Activated CD8-positive, alpha-beta memory T cell treated with anti-CD3 and anti-CD28 coated beads, Interleukin-2, amount 50 U/mL, for 48 hours (primary cell): ENCODE measurements around the gene PARP1.
"Not testable (repeated sequence)": the region's sequence is repeated elsewhere in the genome, so short reads cannot be mapped to it uniquely, and the experiment has no call there.

Experiments
- DNase-seq: peaks from one replicate; pipeline ENCODE4 v3.0.0-alpha.2; 2020

The PARP1 gene

GRCh38 chr1:226428791-226429461 is 21.0 kb upstream of the PARP1 start:
- DNase-seq = peak; percentile 57

GRCh38 chr1:226428348-226428747 is 20.5 kb upstream of the PARP1 start:
- DNase-seq = peak; percentile 44

DNA sequence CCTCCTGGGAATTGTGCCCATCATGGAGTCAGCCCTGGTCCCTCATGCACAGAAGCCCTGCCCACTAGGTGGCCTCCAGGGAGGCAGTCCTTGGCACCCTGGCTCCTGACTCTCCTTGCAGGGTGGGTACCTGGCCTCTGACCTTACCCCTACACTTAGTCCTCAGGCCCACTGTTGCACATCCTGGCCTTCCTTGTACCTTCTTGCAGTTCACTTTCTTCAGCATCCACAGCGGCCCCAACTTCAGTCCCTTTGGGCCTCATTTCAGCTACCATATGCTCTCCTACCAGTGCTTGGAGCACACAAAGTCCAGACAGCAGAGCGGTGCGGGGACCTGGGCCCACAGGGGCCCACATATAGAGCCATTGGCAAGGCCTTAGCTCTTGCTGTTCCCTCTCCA is 19.2 kb upstream of the PARP1 start:
- DNase-seq = peak; percentile 48

DNA sequence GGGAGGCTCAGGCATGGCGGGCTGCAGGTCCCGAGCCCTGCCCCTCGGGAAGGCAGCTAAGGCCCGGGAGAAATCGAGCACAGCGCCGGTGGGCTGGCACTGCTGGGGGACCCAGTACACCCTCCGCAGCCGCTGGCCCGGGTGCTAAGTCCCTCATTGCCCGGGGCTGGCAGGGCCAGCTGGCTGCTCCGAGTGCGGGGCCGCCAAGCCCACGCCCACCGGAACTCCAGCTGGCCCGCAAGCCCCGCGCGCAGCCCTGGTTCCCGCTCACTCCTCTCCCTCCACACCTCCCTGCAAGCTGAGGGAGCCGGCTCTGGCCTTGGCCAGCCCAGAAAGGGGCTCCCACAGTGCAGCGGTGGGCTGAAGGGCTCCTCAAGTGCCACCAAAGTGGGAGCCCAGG is 18.5 kb upstream of the PARP1 start:
- not testable (repeated sequence) for DNase-seq

DNA sequence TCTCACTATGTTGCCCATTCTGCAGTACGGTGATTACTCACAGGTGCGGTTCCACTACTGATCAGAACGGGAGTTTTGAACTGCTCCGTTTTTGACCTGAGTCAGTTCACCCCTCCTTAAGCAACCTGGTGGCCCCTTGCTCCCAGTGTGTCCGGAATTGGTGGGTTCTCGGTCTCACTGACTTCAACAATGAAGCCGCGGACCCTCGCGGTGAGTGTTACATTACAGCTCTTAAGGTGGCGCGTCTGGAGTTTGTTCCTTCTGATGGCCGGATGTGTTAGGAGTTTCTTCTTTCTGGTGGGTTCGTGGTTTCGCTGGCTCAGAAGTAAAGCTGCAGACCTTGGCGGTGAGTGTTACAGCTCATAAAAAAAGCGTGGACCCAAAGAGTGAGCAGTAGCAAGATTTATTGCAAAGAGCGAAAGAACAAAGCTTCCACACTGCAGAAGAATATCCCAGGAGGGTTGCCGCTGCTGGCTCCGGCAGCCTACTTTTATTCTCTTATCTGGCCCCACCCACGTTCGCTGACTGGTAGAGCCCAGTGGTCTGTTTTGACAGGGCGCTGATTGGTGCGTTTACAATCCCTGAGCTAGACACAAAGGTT is 17.6 kb upstream of the PARP1 start:
- peak; percentile 67 for DNase-seq

- DNase-seq = no peak
Measured at GRCh38 chr1:226425004-226425378, 17.1 kb upstream of the PARP1 start.

DNA sequence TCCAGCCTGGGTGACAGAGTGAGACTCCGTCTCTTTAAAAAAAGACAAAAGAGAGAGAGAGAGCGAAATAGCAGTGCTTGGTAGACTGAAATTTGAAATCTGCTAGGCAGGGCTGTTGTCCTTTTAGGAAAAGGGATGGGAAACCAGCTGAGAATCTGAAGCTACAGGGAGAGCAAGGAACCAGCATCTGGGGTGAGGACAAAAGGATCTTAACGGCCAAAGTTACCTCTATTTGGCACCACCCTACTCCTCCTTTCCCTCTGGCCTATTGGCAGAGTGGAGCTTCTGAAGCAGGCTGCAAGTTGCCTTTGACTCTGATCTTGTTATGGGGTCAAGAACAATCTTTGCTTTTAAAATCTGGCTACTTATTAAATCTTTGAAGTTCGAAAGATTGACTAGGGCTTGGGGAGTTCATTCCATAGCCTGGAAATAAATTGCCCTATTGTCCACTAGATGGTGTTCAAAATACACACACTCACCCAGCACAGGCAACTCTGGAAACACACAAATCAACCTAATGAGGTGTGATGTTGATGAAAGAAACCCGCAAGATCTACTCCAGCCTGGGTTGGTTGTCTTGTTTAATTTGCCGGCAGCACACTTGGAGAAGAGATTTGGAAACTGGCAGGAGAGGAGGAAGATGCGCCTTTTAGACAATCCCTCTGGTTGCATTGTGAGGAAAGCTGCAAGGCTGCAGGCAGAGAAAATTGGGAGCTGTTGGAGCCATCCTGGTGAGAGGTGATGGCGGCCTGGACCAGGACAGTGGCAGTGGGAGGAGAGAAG is 16.5 kb upstream of the PARP1 start:
- peak; percentile 50 for DNase-seq

DNA sequence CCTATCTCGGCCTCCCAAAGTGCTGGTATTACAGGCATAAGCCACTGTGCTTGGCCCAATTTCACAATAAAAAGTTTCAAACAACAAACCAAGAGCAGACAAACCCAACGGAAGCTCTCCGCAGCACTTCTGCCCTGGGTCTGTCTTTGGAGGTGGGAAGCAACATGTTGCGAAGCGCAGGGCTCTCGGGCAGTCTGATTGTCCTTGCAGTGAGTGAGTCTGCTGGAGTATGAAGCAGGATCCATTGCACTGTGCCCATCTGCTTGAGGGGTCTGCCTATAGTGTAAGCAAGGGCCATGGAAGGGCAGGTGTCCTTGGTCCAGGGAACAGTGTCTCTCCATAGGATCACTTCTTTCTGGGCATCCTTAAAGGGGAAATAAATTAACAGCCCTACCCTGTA is 14.6 kb upstream of the PARP1 start:
- peak; percentile 30 for DNase-seq

- no peak for DNase-seq
Measured at GRCh38 chr1:226420897-226421296, 13.0 kb upstream of the PARP1 start.

GRCh38 chr1:226420328-226420727 is 12.4 kb upstream of the PARP1 start:
- DNase-seq = no peak

DNA sequence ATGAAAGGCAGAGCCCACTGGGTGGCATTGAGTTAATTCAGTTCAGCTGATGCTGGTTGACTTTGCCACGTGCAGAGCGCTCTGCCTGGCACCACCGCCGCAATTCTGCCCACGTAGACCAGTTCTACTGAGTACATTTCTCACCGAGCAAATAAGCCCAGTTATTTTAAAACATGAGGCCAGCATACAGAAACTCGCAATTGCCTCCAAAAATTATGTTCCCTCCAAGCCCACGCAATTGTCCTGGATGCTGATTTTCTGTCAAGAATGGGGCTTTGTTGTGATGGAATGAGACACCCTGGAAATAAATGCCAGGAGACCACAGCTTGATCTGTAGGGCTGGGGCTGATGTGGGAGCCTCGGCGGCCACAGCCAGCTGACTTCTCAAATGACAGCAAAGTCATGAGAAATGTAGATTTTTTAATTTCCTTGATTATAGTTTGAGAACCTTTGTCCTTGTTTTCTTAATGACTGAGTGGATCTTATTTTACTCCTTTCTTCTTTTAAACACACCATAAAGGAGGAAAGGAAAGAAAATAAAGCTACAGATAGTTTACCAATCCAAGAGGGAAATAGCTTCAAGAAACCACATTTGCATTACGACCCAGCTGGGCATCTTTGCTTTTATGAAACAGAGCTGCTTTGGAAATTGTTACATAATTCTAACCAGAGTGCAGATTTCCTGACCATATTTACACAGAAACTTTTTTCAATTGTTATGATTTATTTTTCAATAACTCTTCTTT is 11.6 kb upstream of the PARP1 start:
- DNase-seq = no peak

- DNase-seq = no peak
Measured at GRCh38 chr1:226417830-226418546, 10.1 kb upstream of the PARP1 start.

DNA sequence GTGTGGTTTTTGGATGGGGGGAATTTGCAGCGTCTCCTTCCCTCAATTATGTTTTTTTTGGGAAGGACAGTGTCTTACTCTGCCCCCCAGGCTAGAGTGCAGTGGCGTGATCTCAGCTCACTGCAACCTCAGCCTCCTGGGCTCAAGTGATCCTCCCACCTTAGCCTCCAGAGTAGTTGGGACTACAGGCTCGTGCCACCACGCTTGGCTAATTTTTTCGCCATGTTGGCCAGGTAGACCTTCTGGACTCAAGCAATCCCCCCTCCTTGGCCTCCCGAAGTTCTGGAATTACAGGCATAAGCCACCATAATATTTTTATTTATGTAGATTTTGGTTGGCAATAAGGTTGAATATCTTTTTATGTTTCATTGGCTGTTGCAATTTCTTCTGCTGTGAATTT is 9.5 kb upstream of the PARP1 start:
- DNase-seq = no peak

DNA sequence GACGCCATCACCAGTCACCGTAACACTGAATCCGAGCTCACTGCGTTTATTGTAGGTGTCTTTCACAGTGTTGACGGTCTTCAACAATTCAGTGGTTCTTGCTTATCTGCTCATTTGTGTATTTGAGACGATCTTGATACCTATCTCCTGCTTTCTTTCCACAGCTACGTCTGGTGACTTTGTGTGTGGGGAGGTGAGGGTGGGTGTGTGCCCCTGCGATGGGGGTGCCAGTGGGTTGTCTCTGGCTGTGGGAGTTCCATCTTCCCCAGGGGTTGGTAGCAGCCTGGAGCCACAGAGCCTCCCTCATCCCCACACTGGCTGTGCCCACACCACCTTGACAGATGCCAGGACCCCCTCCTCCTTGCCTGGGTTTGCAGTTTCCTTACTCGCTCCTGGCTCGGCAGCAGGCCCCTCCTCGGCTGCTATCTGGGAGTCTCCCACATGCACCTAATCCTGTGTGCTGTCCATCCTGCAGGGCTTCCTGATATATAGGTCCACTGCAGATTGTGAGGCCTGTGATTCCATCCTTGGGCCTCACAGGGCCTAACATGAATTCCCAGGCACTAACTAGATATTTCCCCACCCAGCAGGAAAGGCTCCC is 6.3 kb upstream of the PARP1 start:
- peak; percentile 32 for DNase-seq

DNA sequence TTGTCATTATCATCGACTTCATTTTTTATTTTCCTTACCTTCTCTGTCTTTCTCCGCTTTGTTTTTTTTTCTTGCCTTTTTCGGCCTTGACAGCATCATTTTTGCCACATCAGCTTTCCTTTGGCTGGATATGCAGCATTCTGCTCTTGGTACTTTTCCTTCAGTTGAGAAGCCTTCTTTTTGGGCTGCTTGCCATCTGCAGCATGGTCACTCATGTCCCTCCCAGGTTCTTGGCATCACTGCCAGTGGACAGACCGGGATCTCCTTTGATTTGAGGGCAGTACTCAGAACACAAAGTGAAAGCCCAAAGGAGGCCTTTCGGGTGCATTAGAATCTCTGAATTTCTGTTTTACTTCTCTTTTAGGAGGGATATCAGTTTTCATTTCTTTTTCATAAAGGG is 3.7 kb upstream of the PARP1 start:
- no peak for DNase-seq

DNA sequence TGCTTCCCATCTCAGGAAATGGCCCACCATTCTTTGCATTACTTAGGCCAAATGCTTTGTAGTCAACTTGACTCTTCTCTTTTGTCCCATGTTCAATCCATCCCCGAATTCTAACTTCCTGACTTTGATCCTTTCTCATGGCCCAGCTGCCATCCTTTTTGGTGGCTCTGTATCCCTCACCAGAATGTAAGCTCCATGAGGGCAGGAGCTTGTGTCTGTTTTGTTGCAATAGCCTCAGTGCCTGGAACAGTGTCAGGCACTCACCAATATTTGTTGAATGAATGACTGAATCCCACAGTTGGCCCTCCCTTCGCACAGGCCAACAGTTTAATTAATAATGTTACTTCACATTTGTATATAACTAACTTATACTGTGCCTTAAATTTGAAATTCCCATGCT is 3.1 kb upstream of the PARP1 start:
- no peak for DNase-seq

GRCh38 chr1:226409392-226409791 is 1.5 kb upstream of the PARP1 start:
- peak; percentile 28 for DNase-seq

DNA sequence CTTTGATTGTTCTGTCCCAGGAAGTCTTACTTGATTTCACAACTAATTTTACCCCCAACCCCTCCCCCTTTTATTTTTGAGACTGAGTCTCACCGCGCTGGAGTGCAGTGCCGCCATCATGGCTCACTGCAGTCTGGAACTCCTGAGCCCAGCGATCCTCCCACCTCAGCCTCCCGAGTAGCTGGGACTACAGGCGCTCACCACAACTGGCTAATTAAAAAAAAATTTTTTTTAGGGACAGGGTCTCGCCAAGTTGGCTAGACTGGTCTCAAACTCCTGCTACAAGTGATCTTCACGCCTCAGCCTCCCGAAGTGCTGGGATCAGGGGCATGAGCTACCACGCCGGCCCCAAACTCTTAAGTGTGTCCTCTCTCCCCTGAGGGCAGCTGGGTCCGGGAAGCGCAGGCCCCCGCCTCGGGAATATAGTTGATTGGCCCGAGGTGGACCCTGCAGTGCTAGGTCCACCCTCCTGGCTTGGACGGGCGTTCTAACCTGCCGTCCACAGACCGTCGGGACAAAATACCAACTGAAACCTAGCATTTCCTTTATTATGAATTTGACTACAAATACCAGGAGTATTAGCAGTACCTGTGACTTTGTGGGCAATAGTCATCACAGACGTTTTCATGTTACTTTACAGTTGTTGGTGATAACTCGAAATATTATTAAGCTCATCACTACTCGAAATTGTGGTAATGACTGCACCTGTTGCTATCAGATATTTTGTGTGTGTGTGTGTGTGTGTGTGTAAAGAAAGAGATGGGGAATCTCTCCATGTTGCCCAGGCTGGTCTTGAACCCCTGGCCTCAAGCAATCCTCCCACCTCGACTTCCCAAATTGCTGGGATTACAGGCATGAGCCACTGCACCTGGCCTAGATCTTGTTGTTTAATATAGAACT is 642 bp upstream of the PARP1 start:
- peak; percentile 30 for DNase-seq

DNA sequence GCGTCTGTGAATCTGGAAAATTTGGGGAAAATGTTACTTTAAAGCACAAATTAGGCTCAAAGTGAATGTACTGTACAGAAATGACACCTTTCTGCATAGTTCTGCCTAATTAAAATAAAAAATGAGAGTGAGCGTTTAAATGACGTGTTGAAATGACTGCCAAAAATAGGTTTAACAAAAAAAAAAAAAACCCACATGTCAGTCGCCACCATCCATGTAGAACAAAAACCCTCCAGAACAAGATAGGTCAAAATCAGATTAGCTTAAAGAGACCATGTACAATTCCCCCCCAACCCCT is 745 bp downstream of the PARP1 start:
- DNase-seq = no peak

DNA sequence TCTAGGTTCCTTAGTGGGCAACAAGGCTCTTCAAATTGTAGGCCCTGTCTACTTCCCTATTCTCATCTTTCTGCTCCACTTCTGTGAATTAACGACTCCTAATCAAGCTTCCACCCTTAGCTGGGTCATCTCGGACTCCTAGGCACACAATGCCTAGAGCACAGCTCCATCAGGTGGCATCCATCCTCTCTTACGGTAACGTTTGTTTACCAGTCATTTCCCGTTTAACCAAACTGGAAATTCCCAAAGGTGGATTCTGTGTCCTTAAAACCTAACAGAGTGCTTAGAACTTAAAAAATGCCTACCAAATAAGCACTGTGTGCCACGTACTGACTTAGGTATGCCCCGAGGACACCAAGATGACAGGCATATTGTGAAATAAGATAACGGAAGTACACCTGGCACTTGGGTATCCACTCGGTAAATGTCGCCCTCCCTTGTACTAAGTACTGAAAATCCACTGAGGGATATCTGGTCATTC is 1.5 kb downstream of the PARP1 start:
- peak; percentile 43 for DNase-seq

DNA sequence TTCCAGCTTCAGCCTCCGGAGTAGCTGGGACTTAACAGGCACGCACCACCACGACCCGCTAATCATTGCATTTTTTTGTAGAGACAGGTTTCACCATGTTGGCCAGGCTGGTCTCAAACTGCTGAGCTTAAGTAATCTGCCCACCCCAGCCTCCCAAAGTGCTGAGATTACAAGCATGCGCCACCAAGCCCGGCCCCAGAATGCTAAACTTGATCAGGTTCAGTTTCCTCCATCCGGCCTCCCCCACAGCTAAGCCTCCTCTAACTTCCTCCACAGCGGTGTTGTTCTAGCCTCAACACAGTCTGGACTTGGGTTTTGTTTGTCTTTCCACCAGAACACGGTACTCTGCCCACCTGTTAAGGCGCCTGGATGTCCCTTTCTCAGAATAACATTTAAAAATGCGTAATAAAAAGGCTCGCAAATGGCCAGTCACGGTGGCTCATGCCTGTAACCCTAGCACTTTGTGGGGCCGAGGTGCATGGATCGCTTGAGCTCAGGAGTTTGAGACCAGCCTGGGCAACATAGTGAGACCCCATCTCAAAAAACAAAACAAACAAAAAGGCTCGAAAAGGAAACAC is 2.4 kb downstream of the PARP1 start:
- DNase-seq = peak; percentile 52
